HG02884 (cell line): ENCODE data around the gene TMEM107.
A peak's percentile ranks its signal among the peaks of the same experiment; 100 is the strongest.
"Not testable (repeated sequence)": the region's sequence is repeated elsewhere in the genome, so short reads cannot be mapped to it uniquely, and the experiment has no call there.

ENCODE experiments used
- ATAC-seq: cut with Tn5 transposase; IDR thresholded peaks from one replicate; pipeline ENCODE4 v1.9.1; 2021; ENCODE audit warnings: mild to moderate bottlenecking, moderate library complexity; ENCODE audit not compliant: unreplicated experiment

Gene TMEM107

GRCh38 chr17:8176197-8176940, at the start of gene TMEM107:
TMEM107 (minus strand) TSS chr17:8176380; CDS start chr17:8176286, 94 bp downstream.
- peak; percentile 48 for ATAC-seq

GRCh38 chr17:8224891-8225812, 49.0 kb upstream of the TMEM107 start:
- ATAC-seq = no peak

- ATAC-seq = no peak
Measured at GRCh38 chr17:8223356-8224126, 47.4 kb upstream of the TMEM107 start.

GRCh38 chr17:8222630-8223355, 46.6 kb upstream of the TMEM107 start:
- peak; percentile 24 for ATAC-seq

GRCh38 chr17:8222380-8222629, 46.1 kb upstream of the TMEM107 start:
- peak; percentile 35 for ATAC-seq

- peak; percentile 28 for ATAC-seq
Measured at GRCh38 chr17:8221663-8222379, 45.6 kb upstream of the TMEM107 start.

- ATAC-seq = no peak
Measured at GRCh38 chr17:8220783-8221662, 44.8 kb upstream of the TMEM107 start.

- not testable (repeated sequence) for ATAC-seq
Measured at GRCh38 chr17:8214000-8214399, 37.8 kb upstream of the TMEM107 start.

- ATAC-seq = no peak
Measured at GRCh38 chr17:8212312-8213180, 36.4 kb upstream of the TMEM107 start.

GRCh38 chr17:8210761-8211458, 34.7 kb upstream of the TMEM107 start:
- peak; percentile 11 for ATAC-seq

- ATAC-seq = peak; percentile 75
Measured at GRCh38 chr17:8209907-8210760, 34.0 kb upstream of the TMEM107 start, which contains the start of gene AURKB. AURKB (minus strand) TSS chr17:8210575; CDS start chr17:8210224, 351 bp downstream.

- no peak for ATAC-seq
Measured at GRCh38 chr17:8206536-8206935, 30.4 kb upstream of the TMEM107 start.

- ATAC-seq = no peak
Measured at GRCh38 chr17:8204761-8205555, 28.8 kb upstream of the TMEM107 start.

GRCh38 chr17:8192070-8192815, 16.1 kb upstream of the TMEM107 start:
- ATAC-seq = no peak

GRCh38 chr17:8190506-8190905, 14.3 kb upstream of the TMEM107 start:
- no peak for ATAC-seq
